Glutamatergic neuron (in vitro differentiated cells): ENCODE data around the gene CAPN14. TPM values are rescaled to one million over a fixed set of nuclear protein-coding genes. Genes with fewer than 3 reads are reported as not detected.

Experiments
- DNase-seq: peaks from one replicate; pipeline ENCODE4 v3.0.0; 2022
- H3K27ac Mint-ChIP-seq: one replicate; pipeline ENCODE4 v1.8.0; 2020; ENCODE audit warnings: mild to moderate bottlenecking, mixed read lengths, inconsistent platforms; ENCODE audit not compliant: unreplicated experiment
- H3K27me3 Mint-ChIP-seq: one replicate; pipeline ENCODE4 v1.8.0; 2020; ENCODE audit warnings: mild to moderate bottlenecking, moderate library complexity, mixed read lengths, inconsistent platforms; ENCODE audit not compliant: unreplicated experiment
- H3K36me3 Mint-ChIP-seq: one replicate; pipeline ENCODE4 v1.8.0; 2020; ENCODE audit warnings: mild to moderate bottlenecking, mixed read lengths, inconsistent platforms; ENCODE audit not compliant: unreplicated experiment
- H3K4me1 Mint-ChIP-seq: one replicate; pipeline ENCODE4 v1.8.0; 2020; ENCODE audit warnings: mild to moderate bottlenecking, low read depth, mixed read lengths, inconsistent platforms; ENCODE audit not compliant: unreplicated experiment
- H3K4me3 Mint-ChIP-seq: one replicate; pipeline ENCODE4 v1.8.0; 2020; ENCODE audit warnings: mild to moderate bottlenecking, mixed read lengths, inconsistent platforms; ENCODE audit not compliant: unreplicated experiment
- H3K9me3 Mint-ChIP-seq: one replicate; pipeline ENCODE4 v1.8.0; 2020; ENCODE audit warnings: mild to moderate bottlenecking, moderate library complexity, mixed read lengths, inconsistent platforms; ENCODE audit not compliant: unreplicated experiment
- CTCF ChIP-seq: fragments of 200-600 bp; sonication (generic); IDR thresholded peaks from one replicate; pipeline ENCODE4 v1.5.0; 2021; ENCODE audit not compliant: partially characterized antibody, unreplicated experiment
- total RNA-seq: library from RNA; stranded (reverse); fragmentation: NEBNext Ultra II Directional; extraction: Animal tissue kit (Norgen Biotek cat#: 25700); gene quantifications from one replicate; pipeline ENCODE4 v1.2.1, GENCODE V29; 2021; ENCODE audit not compliant: unreplicated experiment

Gene CAPN14
- total RNA-seq, 1 donor from 2014 or later = 0.25 TPM

- DNase-seq = no peak
- TF ChIP-seq CTCF = no peak
- no peaks in the 10 kb centered on the region for H3K9me3 Mint-ChIP-seq
- H3K27me3 Mint-ChIP-seq = no peaks in the 10 kb centered on the region
- no peaks in the 10 kb centered on the region for H3K36me3 Mint-ChIP-seq
- H3K4me3 Mint-ChIP-seq = no peak overlapping the region
- H3K4me1 Mint-ChIP-seq = peaks cover 6% of the 10 kb centered on the region
- no peak overlapping the region for H3K27ac Mint-ChIP-seq
These were observed 11.7 kb downstream of the CAPN14 start for GRCh38 chr2:31205613-31206012.

GRCh38 chr2:31205186-31205585, 12.1 kb downstream of the CAPN14 start:
- TF ChIP-seq CTCF = no peak
- H3K36me3 Mint-ChIP-seq = no peaks in the 10 kb centered on the region
- H3K4me1 Mint-ChIP-seq = peaks cover 6% of the 10 kb centered on the region
- H3K4me3 Mint-ChIP-seq = no peak overlapping the region
- no peaks in the 10 kb centered on the region for H3K27me3 Mint-ChIP-seq
- no peak for DNase-seq
- H3K27ac Mint-ChIP-seq = no peak overlapping the region
- no peaks in the 10 kb centered on the region for H3K9me3 Mint-ChIP-seq

- DNase-seq = no peak
- H3K4me1 Mint-ChIP-seq = peaks cover 6% of the 10 kb centered on the region
- H3K27ac Mint-ChIP-seq = no peak overlapping the region
- H3K4me3 Mint-ChIP-seq = no peak overlapping the region
- H3K27me3 Mint-ChIP-seq = no peaks in the 10 kb centered on the region
- no peak for TF ChIP-seq CTCF
- H3K9me3 Mint-ChIP-seq = no peaks in the 10 kb centered on the region
- no peaks in the 10 kb centered on the region for H3K36me3 Mint-ChIP-seq
These were observed 12.5 kb downstream of the CAPN14 start for GRCh38 chr2:31204783-31205182.

- no peaks in the 10 kb centered on the region for H3K36me3 Mint-ChIP-seq
- peaks cover 6% of the 10 kb centered on the region for H3K4me1 Mint-ChIP-seq
- H3K4me3 Mint-ChIP-seq = no peak overlapping the region
- no peak for TF ChIP-seq CTCF
- H3K27me3 Mint-ChIP-seq = no peaks in the 10 kb centered on the region
- no peaks in the 10 kb centered on the region for H3K9me3 Mint-ChIP-seq
- H3K27ac Mint-ChIP-seq = no peak overlapping the region
- no peak for DNase-seq
These were observed 13.4 kb downstream of the CAPN14 start for GRCh38 chr2:31203916-31204315.

GRCh38 chr2:31202833-31203232, 14.5 kb downstream of the CAPN14 start:
- no peak for DNase-seq
- Mint-ChIP-seq H3K9me3 (no peaks in the 10 kb centered on the region), H3K4me1 (peaks cover 6% of the 10 kb centered on the region), H3K36me3 (no peaks in the 10 kb centered on the region), H3K27ac (no peak overlapping the region), H3K4me3 (no peak overlapping the region), H3K27me3 (no peaks in the 10 kb centered on the region)
- no peak for TF ChIP-seq CTCF
